ENCODE results near the gene PCA3. TPM values are rescaled to one million over a fixed set of nuclear protein-coding genes. Genes with fewer than 3 reads are reported as not detected.

The PCA3 gene
- total and polyA plus RNA-seq, 3 experiments from 2014 or later, result not detected

GRCh38 chr9:76759732-76760131 is 4.5 kb upstream of the PCA3 start:
- Histone ChIP-seq H3K9me3 (ENCODE audit: low read length) (no peaks in the 10 kb centered on the region), H3K27me3 (ENCODE audit: insufficient read depth, low read length, poor library complexity, severe bottlenecking) (no peaks in the 10 kb centered on the region), H3K4me3 (ENCODE audit: low read length) (no peak overlapping the region), H3K36me3 (ENCODE audit: insufficient read depth, low read length) (no peaks in the 10 kb centered on the region), H3K27ac (ENCODE audit: low read depth, low read length) (no peak overlapping the region), H3K4me1 (ENCODE audit: insufficient read depth, low read length) (no peaks in the 10 kb centered on the region)
- ChIA-PET CTCF (no interaction called here), POLR2A (no interaction called here)
- no peaks in the 10 kb centered on the region for H3K36me3 Mint-ChIP-seq
- H3K4me1 Mint-ChIP-seq, result peaks cover 0 to 9% (median 0%) of the 10 kb centered on the region in 3 donors
- peaks cover 0 to 21% of the 10 kb centered on the region in 2 donors for H3K27me3 Mint-ChIP-seq
- DNase-seq, result no peak
- H3K27ac Mint-ChIP-seq, result no peak overlapping the region
- no peak overlapping the region for H3K4me3 Mint-ChIP-seq
- no peaks in the 10 kb centered on the region for H3K9me3 Mint-ChIP-seq

- H3K27ac ChIP-seq (ENCODE audit: low read depth, low read length), result no peak overlapping the region
- H3K9me3 ChIP-seq (ENCODE audit: low read length), result no peaks in the 10 kb centered on the region
- DNase-seq, result no peak
- Mint-ChIP-seq H3K27me3 (peaks cover 0 to 22% of the 10 kb centered on the region in 2 donors), H3K36me3 (no peaks in the 10 kb centered on the region), H3K9me3 (no peaks in the 10 kb centered on the region), H3K4me1 (no peaks in the 10 kb centered on the region), H3K27ac (no peak overlapping the region), H3K4me3 (no peak overlapping the region)
- CTCF ChIA-PET, result no interaction called here
- H3K27me3 ChIP-seq (ENCODE audit: insufficient read depth, low read length, poor library complexity, severe bottlenecking), result no peaks in the 10 kb centered on the region
- no peak overlapping the region for H3K4me3 ChIP-seq (ENCODE audit: low read length)
- POLR2A ChIA-PET, result no interaction called here
- no peaks in the 10 kb centered on the region for H3K4me1 ChIP-seq (ENCODE audit: insufficient read depth, low read length)
- no peaks in the 10 kb centered on the region for H3K36me3 ChIP-seq (ENCODE audit: insufficient read depth, low read length)
These were observed 2.8 kb upstream of the PCA3 start for GRCh38 chr9:76761448-76761847.

- no peaks in the 10 kb centered on the region for H3K36me3 ChIP-seq (ENCODE audit: insufficient read depth, low read length)
- Mint-ChIP-seq H3K4me1 (peaks cover 0 to under 1% (median 0%) of the 10 kb centered on the region in 3 donors), H3K4me3 (no peak overlapping the region), H3K27me3 (peaks cover 9 to 18% of the 10 kb centered on the region in 2 donors), H3K9me3 (no peaks in the 10 kb centered on the region), H3K27ac (no peak overlapping the region), H3K36me3 (no peaks in the 10 kb centered on the region)
- no peak for DNase-seq
- CTCF ChIA-PET, result no interaction called here
- no peaks in the 10 kb centered on the region for H3K27me3 ChIP-seq (ENCODE audit: insufficient read depth, low read length, poor library complexity, severe bottlenecking)
- no peaks in the 10 kb centered on the region for H3K4me1 ChIP-seq (ENCODE audit: insufficient read depth, low read length)
- H3K27ac ChIP-seq (ENCODE audit: low read depth, low read length), result no peak overlapping the region
- no peaks in the 10 kb centered on the region for H3K9me3 ChIP-seq (ENCODE audit: low read length)
- POLR2A ChIA-PET, result no interaction called here
- H3K4me3 ChIP-seq (ENCODE audit: low read length), result no peak overlapping the region
These were observed 1.9 kb downstream of the PCA3 start for GRCh38 chr9:76766126-76766525.

- Histone ChIP-seq H3K4me3 (ENCODE audit: low read length) (no peak overlapping the region), H3K36me3 (ENCODE audit: insufficient read depth, low read length) (no peaks in the 10 kb centered on the region), H3K27me3 (ENCODE audit: insufficient read depth, low read length, poor library complexity, severe bottlenecking) (no peaks in the 10 kb centered on the region), H3K9me3 (ENCODE audit: low read length) (no peaks in the 10 kb centered on the region), H3K4me1 (ENCODE audit: insufficient read depth, low read length) (no peaks in the 10 kb centered on the region), H3K27ac (ENCODE audit: low read depth, low read length) (no peak overlapping the region)
- peaks cover 2% of the 10 kb centered on the region in 2 donors for H3K27me3 Mint-ChIP-seq
- CTCF ChIA-PET, result no interaction called here
- no peak overlapping the region for H3K27ac Mint-ChIP-seq
- H3K4me3 Mint-ChIP-seq, result no peak overlapping the region
- POLR2A ChIA-PET, result no interaction called here
- H3K9me3 Mint-ChIP-seq, result no peaks in the 10 kb centered on the region
- no peak for DNase-seq
- H3K4me1 Mint-ChIP-seq, result peaks cover 0 to 5% (median 0%) of the 10 kb centered on the region in 3 donors
- H3K36me3 Mint-ChIP-seq, result no peaks in the 10 kb centered on the region
These were observed 8.6 kb downstream of the PCA3 start for GRCh38 chr9:76772686-76773445.

- CTCF ChIA-PET, result no interaction called here
- H3K27me3 Mint-ChIP-seq, result peaks cover 6 to 22% of the 10 kb centered on the region in 2 donors
These were observed 20.6 kb downstream of the PCA3 start for GRCh38 chr9:76784881-76785280.

GRCh38 chr9:76785501-76785900 is 21.3 kb downstream of the PCA3 start:
- CTCF ChIA-PET, result no interaction called here
- Histone ChIP-seq H3K27ac (ENCODE audit: low read depth, low read length) (no peak overlapping the region), H3K9me3 (ENCODE audit: low read length) (no peaks in the 10 kb centered on the region), H3K36me3 (ENCODE audit: insufficient read depth, low read length) (no peaks in the 10 kb centered on the region), H3K4me1 (ENCODE audit: insufficient read depth, low read length) (no peaks in the 10 kb centered on the region), H3K4me3 (ENCODE audit: low read length) (no peak overlapping the region), H3K27me3 (ENCODE audit: insufficient read depth, low read length, poor library complexity, severe bottlenecking) (no peaks in the 10 kb centered on the region)
- POLR2A ChIA-PET, result no interaction called here
- Mint-ChIP-seq H3K36me3 (no peaks in the 10 kb centered on the region), H3K9me3 (no peaks in the 10 kb centered on the region), H3K27me3 (peaks cover 6 to 22% of the 10 kb centered on the region in 2 donors), H3K4me3 (no peak overlapping the region), H3K27ac (no peak overlapping the region), H3K4me1 (no peaks in the 10 kb centered on the region)
- DNase-seq, result no peak

More at GRCh38 chr9:76784881-76785280, 20.6 kb downstream of the PCA3 start:
- no peaks in the 10 kb centered on the region for H3K36me3 Mint-ChIP-seq
- POLR2A ChIA-PET, result no interaction called here
- Histone ChIP-seq H3K27ac (ENCODE audit: low read depth, low read length) (no peak overlapping the region), H3K4me3 (ENCODE audit: low read length) (no peak overlapping the region), H3K9me3 (ENCODE audit: low read length) (no peaks in the 10 kb centered on the region), H3K4me1 (ENCODE audit: insufficient read depth, low read length) (no peaks in the 10 kb centered on the region), H3K36me3 (ENCODE audit: insufficient read depth, low read length) (no peaks in the 10 kb centered on the region), H3K27me3 (ENCODE audit: insufficient read depth, low read length, poor library complexity, severe bottlenecking) (no peaks in the 10 kb centered on the region)
- no peaks in the 10 kb centered on the region for H3K9me3 Mint-ChIP-seq
- no peak overlapping the region for H3K4me3 Mint-ChIP-seq
- DNase-seq, result no peak
- no peak overlapping the region for H3K27ac Mint-ChIP-seq
- no peaks in the 10 kb centered on the region for H3K4me1 Mint-ChIP-seq

- no peaks in the 10 kb centered on the region for H3K27me3 ChIP-seq (ENCODE audit: insufficient read depth, low read length, poor library complexity, severe bottlenecking)
- no peak for DNase-seq
- no peak overlapping the region for H3K4me3 Mint-ChIP-seq
- POLR2A ChIA-PET, result no interaction called here
- no peaks in the 10 kb centered on the region for H3K4me1 Mint-ChIP-seq
- no peak overlapping the region for H3K27ac ChIP-seq (ENCODE audit: low read depth, low read length)
- no peaks in the 10 kb centered on the region for H3K36me3 ChIP-seq (ENCODE audit: insufficient read depth, low read length)
- no peaks in the 10 kb centered on the region for H3K9me3 Mint-ChIP-seq
- CTCF ChIA-PET, result no interaction called here
- H3K9me3 ChIP-seq (ENCODE audit: low read length), result no peaks in the 10 kb centered on the region
- H3K4me3 ChIP-seq (ENCODE audit: low read length), result no peak overlapping the region
- H3K27ac Mint-ChIP-seq, result no peak overlapping the region
- no peaks in the 10 kb centered on the region for H3K4me1 ChIP-seq (ENCODE audit: insufficient read depth, low read length)
- H3K36me3 Mint-ChIP-seq, result no peaks in the 10 kb centered on the region
- peaks cover 4 to 17% of the 10 kb centered on the region in 2 donors for H3K27me3 Mint-ChIP-seq
These were observed 23.4 kb downstream of the PCA3 start for GRCh38 chr9:76787677-76788076.

- DNase-seq, result no peak
- no peak overlapping the region for H3K4me3 Mint-ChIP-seq
- no peaks in the 10 kb centered on the region for H3K4me1 ChIP-seq (ENCODE audit: insufficient read depth, low read length)
- no peak overlapping the region for H3K27ac ChIP-seq (ENCODE audit: low read depth, low read length)
- H3K36me3 ChIP-seq (ENCODE audit: insufficient read depth, low read length), result no peaks in the 10 kb centered on the region
- H3K27me3 ChIP-seq (ENCODE audit: insufficient read depth, low read length, poor library complexity, severe bottlenecking), result no peaks in the 10 kb centered on the region
- H3K4me1 Mint-ChIP-seq, result no peaks in the 10 kb centered on the region
- H3K9me3 ChIP-seq (ENCODE audit: low read length), result no peaks in the 10 kb centered on the region
- no peak overlapping the region for H3K27ac Mint-ChIP-seq
- peaks cover 7 to 17% of the 10 kb centered on the region in 2 donors for H3K27me3 Mint-ChIP-seq
- POLR2A ChIA-PET, result no interaction called here
- H3K36me3 Mint-ChIP-seq, result no peaks in the 10 kb centered on the region
- H3K4me3 ChIP-seq (ENCODE audit: low read length), result no peak overlapping the region
- CTCF ChIA-PET, result no interaction called here
- H3K9me3 Mint-ChIP-seq, result no peaks in the 10 kb centered on the region
These were observed 25.6 kb downstream of the PCA3 start for GRCh38 chr9:76789840-76790239.

Measured in CD8-positive, alpha-beta memory T cell (primary cell).